Astrocyte of the spinal cord (primary cell): Measurements from ENCODE around the gene FKBP1B.
"Not testable (repeated sequence)": the region's sequence is repeated elsewhere in the genome, so short reads cannot be mapped to it uniquely, and the experiment has no call there.

ENCODE experiments used
- DNase-seq: peaks from one replicate; pipeline ENCODE4 v3.0.0; 2011; ENCODE audit warnings: low read depth, low spot score
- H3K4me3 ChIP-seq: 2 replicates; pipeline ENCODE4 v1.5.1; 2011; ENCODE audit warnings: low read depth, mild to moderate bottlenecking, low read length, moderate library complexity
- in situ Hi-C: cut with HindIII; loops from 2 replicates; pipeline ENCODE4 v1.10.0; 2017; ENCODE audit warnings: low sequenced_read_pairs
- TF ChIP-seq, protein P1 (sequence below): IDR thresholded peaks from 2 replicates; pipeline ENCODE4 v1.5.1; 2012; ENCODE audit warnings: low read depth, mild to moderate bottlenecking, low read length, inconsistent platforms

Gene FKBP1B

DNA sequence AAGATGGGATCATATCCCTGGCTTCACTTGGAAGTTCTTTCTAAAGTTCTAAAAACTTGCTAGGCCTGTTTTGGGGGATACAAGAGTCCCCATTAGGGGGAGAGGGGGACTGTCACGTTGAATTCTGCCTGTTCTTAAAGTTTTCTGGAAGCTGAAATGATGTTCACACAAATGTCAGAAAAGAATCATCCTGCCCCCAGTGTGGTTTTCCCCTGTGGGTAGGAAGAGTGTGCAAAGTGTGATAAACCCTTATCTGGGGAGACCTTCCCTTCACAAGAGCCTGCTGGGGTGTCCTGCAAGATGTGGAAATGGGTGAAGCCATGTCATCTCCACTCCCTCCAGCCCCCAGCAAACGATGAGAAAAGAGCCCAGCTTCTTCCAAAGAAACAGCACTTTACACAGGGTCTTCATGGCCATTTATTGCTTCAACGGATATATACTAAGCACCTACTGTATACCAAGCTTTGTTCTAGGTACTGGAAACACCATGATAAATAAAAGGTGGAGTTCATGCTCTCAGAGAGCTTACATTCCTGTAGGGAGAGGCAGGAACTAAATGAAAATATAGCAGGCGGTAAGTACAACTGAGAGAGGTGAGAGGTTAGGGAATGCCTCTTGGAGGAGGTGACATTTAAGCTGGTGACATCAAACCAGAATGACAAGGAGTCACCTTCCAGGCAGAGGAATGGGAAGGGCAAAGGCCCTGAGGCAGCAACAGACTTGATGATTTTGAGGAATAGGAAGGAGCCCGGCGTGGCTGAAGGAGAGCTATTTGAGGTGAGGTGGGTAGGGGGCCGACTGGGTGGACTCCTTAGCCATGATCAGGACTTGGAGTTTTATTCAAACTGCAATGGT, 38.1 kb upstream of the FKBP1B start:
- no peak overlapping the region for H3K4me3 ChIP-seq
- TF ChIP-seq, protein P1, sequence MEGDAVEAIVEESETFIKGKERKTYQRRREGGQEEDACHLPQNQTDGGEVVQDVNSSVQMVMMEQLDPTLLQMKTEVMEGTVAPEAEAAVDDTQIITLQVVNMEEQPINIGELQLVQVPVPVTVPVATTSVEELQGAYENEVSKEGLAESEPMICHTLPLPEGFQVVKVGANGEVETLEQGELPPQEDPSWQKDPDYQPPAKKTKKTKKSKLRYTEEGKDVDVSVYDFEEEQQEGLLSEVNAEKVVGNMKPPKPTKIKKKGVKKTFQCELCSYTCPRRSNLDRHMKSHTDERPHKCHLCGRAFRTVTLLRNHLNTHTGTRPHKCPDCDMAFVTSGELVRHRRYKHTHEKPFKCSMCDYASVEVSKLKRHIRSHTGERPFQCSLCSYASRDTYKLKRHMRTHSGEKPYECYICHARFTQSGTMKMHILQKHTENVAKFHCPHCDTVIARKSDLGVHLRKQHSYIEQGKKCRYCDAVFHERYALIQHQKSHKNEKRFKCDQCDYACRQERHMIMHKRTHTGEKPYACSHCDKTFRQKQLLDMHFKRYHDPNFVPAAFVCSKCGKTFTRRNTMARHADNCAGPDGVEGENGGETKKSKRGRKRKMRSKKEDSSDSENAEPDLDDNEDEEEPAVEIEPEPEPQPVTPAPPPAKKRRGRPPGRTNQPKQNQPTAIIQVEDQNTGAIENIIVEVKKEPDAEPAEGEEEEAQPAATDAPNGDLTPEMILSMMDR = no peak
- no peak for DNase-seq
- in situ Hi-C loops = no loop called here

DNA sequence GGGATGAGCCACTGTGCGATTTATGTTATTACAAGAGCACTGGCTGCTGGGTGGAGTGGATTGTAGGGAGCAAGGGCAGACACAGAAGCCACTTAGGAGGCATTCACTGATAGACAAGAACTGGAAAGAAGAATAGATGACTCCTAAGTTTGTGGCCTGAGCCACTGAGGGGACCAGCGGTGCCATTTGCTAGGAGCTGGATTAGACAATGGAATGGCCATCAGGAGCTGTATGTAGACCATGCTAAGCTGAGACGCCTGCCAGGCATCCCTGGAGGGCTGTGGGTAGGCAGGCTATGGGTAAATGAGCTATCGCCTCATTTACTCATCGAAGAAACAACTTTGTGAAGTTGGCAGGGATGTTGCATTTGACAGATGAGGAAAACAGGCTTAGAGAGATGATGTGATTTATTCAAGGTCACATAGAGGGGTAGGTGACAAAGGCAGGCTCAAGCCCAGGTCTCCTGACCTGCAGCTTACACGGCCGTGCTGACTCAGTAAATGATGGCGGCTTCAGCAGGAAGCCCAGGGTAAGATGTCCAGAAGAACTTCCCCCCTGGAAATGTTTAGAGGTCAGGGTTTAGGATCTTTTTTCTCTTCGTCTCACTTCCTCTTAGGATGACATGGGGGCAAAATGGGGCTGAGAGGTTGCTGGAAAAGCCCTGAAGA, 36.9 kb upstream of the FKBP1B start:
- no peak overlapping the region for H3K4me3 ChIP-seq
- TF ChIP-seq, protein P1 = no peak
- in situ Hi-C loops = no loop called here
- DNase-seq = no peak

DNA sequence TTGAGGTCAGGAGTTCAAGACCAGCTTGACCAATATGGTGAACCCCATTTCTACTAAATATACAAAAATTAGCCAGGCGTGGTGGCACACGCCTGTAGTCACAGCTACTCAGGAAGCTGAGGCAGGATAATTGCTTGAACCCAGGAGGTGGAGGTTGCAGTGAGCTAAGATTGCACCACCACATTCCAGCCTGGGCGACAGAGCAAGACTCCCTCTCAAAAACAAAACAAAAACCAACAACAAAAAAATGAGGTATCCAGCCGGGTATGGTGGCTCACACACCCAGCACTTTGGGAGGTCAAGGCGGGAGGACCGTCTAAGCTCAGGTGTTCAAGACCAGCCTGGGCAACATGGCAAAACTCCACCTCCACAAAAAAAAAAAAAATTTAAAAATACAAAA, 34.6 kb upstream of the FKBP1B start:
- DNase-seq, H3K4me3 ChIP-seq, in situ Hi-C loops: not testable (repeated sequence)

DNA sequence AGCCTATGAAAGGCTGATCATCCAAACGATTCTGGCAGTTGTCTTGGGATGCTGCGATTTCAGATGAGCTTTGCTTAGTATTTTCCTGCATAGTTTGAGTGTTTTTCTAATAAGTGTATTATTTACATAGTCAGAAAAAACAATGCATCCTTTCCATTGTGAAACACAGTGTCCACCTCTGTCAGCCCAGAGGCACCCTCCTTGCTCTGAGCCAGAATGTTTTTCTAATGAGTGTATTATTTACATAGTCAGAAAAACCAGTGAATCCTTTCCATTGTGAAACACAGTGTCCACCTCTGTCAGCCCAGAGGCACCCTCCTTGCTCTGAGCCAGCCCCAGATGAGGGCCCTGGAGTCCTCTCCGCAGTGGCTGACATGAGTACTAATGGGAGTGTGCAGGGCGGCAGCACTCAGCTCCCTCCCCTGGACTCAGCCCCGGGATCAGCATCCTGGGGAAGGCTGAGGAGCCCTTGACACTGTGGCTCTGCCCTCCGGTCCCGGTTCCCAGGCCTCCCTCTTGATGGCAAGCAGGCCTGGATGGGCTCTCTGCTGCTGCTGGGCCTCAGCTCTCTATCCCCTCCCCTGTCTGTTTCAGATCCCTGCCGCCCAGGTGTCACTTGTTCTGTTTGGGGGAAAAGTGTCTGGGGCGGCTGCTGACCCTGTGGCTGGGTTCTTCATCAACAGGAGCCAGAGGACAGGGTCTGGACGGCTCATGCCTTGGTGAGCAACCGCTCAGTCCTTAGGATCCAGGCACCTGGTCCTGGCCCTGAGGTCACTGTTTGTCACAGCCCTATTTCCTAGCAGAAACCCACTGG, 33.8 kb upstream of the FKBP1B start:
- TF ChIP-seq, protein P1 = no peak
- in situ Hi-C loops = no loop called here
- peak; percentile 64 for DNase-seq
- H3K4me3 ChIP-seq = no peak overlapping the region

DNA sequence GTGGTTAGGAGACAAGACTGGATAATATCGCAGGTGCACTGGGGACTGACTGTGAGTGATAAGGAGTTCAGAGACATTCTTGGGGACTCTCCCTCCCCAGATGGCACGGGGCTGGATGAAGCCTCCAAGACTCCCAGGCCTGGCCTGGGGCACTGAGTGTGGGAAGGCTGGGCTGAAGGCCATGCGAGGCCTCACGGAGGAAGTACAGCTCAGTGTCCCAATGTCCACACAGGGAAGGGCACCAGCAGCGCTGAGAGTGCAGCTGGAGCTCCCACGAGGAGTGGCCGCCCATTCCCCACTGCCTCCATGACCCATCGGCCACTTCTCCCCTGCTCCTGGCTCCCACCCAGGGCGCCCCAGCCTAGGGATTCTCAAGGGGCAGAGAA, 33.2 kb upstream of the FKBP1B start:
- H3K4me3 ChIP-seq = no peak overlapping the region
- in situ Hi-C loops = no loop called here
- TF ChIP-seq, protein P1 = no peak
- no peak for DNase-seq

DNA sequence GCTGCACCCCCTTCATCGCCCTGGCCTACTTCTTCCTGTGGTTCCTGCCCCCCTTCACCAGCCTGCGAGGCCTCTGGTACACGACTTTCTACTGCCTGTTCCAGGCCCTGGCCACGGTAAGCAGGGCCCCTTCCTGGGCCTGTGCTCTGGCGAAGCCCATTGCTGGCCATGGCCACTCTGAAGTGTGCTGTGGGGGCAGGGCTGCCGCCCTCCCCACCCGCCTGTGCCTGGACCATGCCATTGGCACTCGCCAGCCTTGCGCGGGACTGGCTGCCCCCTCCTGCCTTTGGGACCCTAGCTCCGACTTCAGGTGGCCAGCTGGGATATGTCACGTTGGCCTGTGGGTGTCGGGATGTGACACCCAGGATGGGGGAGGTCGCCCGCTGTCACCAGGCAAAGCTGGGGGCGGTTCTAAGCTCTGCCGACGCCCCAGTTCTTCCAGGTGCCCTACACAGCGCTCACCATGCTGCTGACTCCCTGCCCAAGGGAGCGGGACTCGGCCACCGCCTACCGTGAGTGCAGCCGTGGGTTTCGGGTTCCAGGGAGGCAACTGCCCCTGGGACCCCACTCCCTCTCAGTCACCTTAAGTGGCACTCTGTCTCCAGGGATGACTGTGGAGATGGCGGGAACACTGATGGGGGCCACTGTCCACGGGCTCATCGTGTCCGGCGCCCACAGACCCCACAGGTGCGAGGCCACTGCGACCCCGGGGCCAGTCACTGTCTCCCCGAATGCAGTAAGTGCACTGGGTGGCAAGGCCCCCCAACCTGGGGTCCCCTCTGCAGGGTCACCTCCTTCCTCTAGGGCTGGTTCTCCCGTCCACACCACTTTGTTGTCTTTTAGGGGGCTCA, 32.5 kb upstream of the FKBP1B start:
- in situ Hi-C loops = no loop called here
- DNase-seq = no peak
- TF ChIP-seq, protein P1 = no peak
- no peak overlapping the region for H3K4me3 ChIP-seq
